A673 (cell line): ENCODE measurements around the gene MYRFL. TPM values are rescaled to one million over a fixed set of nuclear protein-coding genes. Genes with fewer than 3 reads are reported as not detected.

Source experiments
- BruUV-seq: library from RNA; stranded (reverse); fragments of 400-500 nt; replicated peaks from 2 replicates; lab custom pipeline; 2021; lab: Mats Ljungman, UMichigan
- CTCF ChIA-PET: fragments of 300-600 bp; sonication (Branson Sonifier 250); formaldehyde crosslinking; loops from one replicate; lab custom pipeline; 2022; ENCODE audit warnings: antibody characterized with exemption; lab: Charles Lee
- POLR2A ChIA-PET: fragments of 300-600 bp; sonication (Branson Sonifier 250); formaldehyde crosslinking; loops from one replicate; lab custom pipeline; 2022; ENCODE audit warnings: antibody characterized with exemption; ENCODE audit not compliant: low non-redundant PET; lab: Charles Lee
- DNase-seq: peaks from one replicate; pipeline ENCODE4 v3.0.0-alpha.2; 2015; ENCODE audit warnings: low spot score
- H3K27ac ChIP-seq: fragments of 200-600 bp; sonication (generic); 2 replicates; pipeline ENCODE4 v1.5.1; 2016; ENCODE audit warnings: mixed run types, low read depth, mild to moderate bottlenecking, mixed read lengths, antibody characterized with exemption, low read length; ENCODE audit not compliant: poor library complexity, severe bottlenecking
- H3K27me3 ChIP-seq: fragments of 200-600 bp; sonication (generic); replicated peaks from 2 replicates; pipeline ENCODE4 v1.6.1; 2017; ENCODE audit warnings: mixed run types, low read depth, mild to moderate bottlenecking, mixed read lengths, antibody characterized with exemption, low read length; ENCODE audit not compliant: insufficient read depth, poor library complexity
- H3K36me3 ChIP-seq: fragments of 200-600 bp; sonication (generic); 2 replicates; pipeline ENCODE4 v1.6.1; 2016; ENCODE audit warnings: mixed run types, mild to moderate bottlenecking, mixed read lengths, antibody characterized with exemption, low read length; ENCODE audit not compliant: insufficient read depth, poor library complexity, severe bottlenecking
- H3K4me1 ChIP-seq: fragments of 200-600 bp; sonication (generic); 2 replicates; pipeline ENCODE4 v1.6.1; 2017; ENCODE audit warnings: mixed run types, mild to moderate bottlenecking, mixed read lengths, antibody characterized with exemption, low read length; ENCODE audit not compliant: insufficient read depth, poor library complexity, severe bottlenecking
- H3K4me3 ChIP-seq: fragments of 200-600 bp; sonication (generic); 2 replicates; pipeline ENCODE4 v1.5.1; 2016; ENCODE audit warnings: low read depth, mixed run types, mild to moderate bottlenecking, mixed read lengths, low read length; ENCODE audit not compliant: poor library complexity, severe bottlenecking
- H3K9me3 ChIP-seq: fragments of 200-600 bp; sonication (generic); 2 replicates; pipeline ENCODE4 v1.6.1; 2016; ENCODE audit warnings: mixed run types, low read depth, mild to moderate bottlenecking, mixed read lengths, antibody characterized with exemption, low read length; ENCODE audit not compliant: poor library complexity, severe bottlenecking
- CTCF ChIP-seq: fragments of 300-800, 200-600 bp; sonication (generic); conservative IDR thresholded peaks from 2 replicates; pipeline ENCODE4 v1.5.1; 2017; ENCODE audit warnings: low read depth, mild to moderate bottlenecking, antibody characterized with exemption, low read length, moderate library complexity, mixed read lengths
- EZH2 ChIP-seq: fragments of 200-600 bp; sonication (generic); IDR thresholded peaks from 2 replicates; pipeline ENCODE4 v1.6.1; 2017; ENCODE audit warnings: borderline replicate concordance, low read depth, mild to moderate bottlenecking, mixed read lengths, antibody characterized with exemption, low read length; ENCODE audit not compliant: poor library complexity, severe bottlenecking
- intact Hi-C: fragments of 100-400 bp; cut with micrococcal nuclease; formaldehyde crosslinking; loops from one replicate; pipeline ENCODE4 v1.10.0; 2022; ENCODE audit not compliant: unreplicated experiment
- total RNA-seq: library from RNA; stranded (reverse); gene quantifications from 2 replicates; pipeline ENCODE4 v1.2.3, GENCODE V29; 2021

Gene MYRFL
- total RNA-seq, 1 experiment from 2014 or later: not detected

GRCh38 chr12:69999561-69999960, 174.5 kb downstream of the MYRFL start:
- Histone ChIP-seq H3K4me3 (no peak overlapping the region), H3K4me1 (peaks cover 11% of the 10 kb centered on the region), H3K27me3 (no peaks in the 10 kb centered on the region), H3K36me3 (no peaks in the 10 kb centered on the region), H3K27ac (no peak overlapping the region), H3K9me3 (no peaks in the 10 kb centered on the region)
- TF ChIP-seq EZH2 (no peak), CTCF (no peak)
- DNase-seq: no peak
- ChIA-PET CTCF (no interaction called here), POLR2A (no interaction called here)
- no TSS peak for BruUV-seq
- intact Hi-C loops: no loop called here

DNA sequence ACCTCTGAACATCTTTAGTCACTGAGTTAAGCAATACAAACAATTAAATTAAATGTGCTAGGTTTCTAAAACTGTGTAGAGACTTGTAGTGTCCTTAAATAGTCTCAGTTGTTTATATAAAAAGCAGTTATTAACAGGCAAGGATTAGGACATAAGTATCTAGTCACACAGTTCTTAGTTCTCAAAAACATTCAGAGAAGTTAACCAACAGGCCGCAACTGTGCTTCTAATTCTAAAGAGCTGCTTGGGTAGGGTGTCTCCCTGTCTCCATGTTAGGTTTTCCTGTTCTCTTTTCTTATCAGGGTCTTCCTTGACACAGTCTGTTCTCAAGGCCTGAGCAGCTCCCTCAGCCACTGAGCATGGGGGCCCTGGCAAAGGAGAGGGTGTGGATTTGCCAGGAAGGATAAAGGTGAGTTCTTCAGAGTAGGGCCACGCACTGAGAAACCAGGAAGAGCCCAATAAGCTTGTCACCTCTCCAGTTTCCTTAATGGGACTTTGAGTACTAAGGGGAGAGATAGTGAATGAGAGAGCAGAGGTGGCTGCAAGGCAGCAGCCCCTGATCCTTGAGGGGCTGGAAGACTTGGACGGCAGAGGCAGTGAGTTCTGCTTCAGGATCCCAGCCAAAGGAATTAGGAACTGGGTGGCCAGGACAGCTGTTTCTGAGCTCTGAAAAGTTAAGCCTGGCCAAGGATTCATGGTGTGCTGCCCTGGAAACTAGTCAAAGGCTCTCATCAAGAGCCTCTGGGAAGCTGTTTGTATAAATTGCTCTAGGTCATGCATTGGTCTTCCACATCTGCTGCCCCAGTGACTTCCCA, 177.3 kb downstream of the MYRFL start:
- intact Hi-C loops: no loop called here
- Histone ChIP-seq H3K4me1 (peaks cover 4% of the 10 kb centered on the region), H3K36me3 (no peaks in the 10 kb centered on the region), H3K4me3 (no peak overlapping the region), H3K9me3 (no peaks in the 10 kb centered on the region), H3K27me3 (no peaks in the 10 kb centered on the region), H3K27ac (no peak overlapping the region)
- no peak for DNase-seq
- CTCF ChIA-PET: no interaction called here
- no peak for TF ChIP-seq EZH2
- no peak for TF ChIP-seq CTCF
- POLR2A ChIA-PET: no interaction called here
- BruUV-seq: no TSS peak

GRCh38 chr12:70002912-70003255, 177.9 kb downstream of the MYRFL start:
- no peak for TF ChIP-seq EZH2
- no peak for TF ChIP-seq CTCF
- H3K9me3 ChIP-seq: peaks cover 2% of the 10 kb centered on the region
- intact Hi-C loops: no loop called here
- H3K4me3 ChIP-seq: no peak overlapping the region
- ChIA-PET POLR2A (no interaction called here), CTCF (no interaction called here)
- H3K36me3 ChIP-seq: no peaks in the 10 kb centered on the region
- DNase-seq: no peak
- H3K27me3 ChIP-seq: no peaks in the 10 kb centered on the region
- H3K27ac ChIP-seq: no peak overlapping the region
- no TSS peak for BruUV-seq
- peaks cover 4% of the 10 kb centered on the region for H3K4me1 ChIP-seq
